AG10803 (cell line): ENCODE results near the gene GAS2.

Experiments used
- DNase-seq: peaks from one replicate; pipeline ENCODE4 v3.0.0; 2010; ENCODE audit warnings: low read depth
- H3K4me3 ChIP-seq: 2 replicates; pipeline ENCODE4 v1.5.1; 2011; ENCODE audit warnings: mild to moderate bottlenecking, low read length, control low read depth
- CTCF ChIP-seq: conservative IDR thresholded peaks from 2 replicates; pipeline ENCODE4 v1.5.1; 2011; ENCODE audit warnings: mild to moderate bottlenecking, low read length, control low read depth, inconsistent platforms

The GAS2 gene

GRCh38 chr11:22671751-22672150 lies 5.3 kb downstream of the GAS2 start:
- no peak overlapping the region for H3K4me3 ChIP-seq
- DNase-seq, result no peak
- no peak for TF ChIP-seq CTCF

- no peak overlapping the region for H3K4me3 ChIP-seq
- no peak for DNase-seq
- TF ChIP-seq CTCF, result no peak
These were observed 8.3 kb downstream of the GAS2 start for GRCh38 chr11:22674470-22675439.

- H3K4me3 ChIP-seq, result no peak overlapping the region
- DNase-seq, result no peak
- no peak for TF ChIP-seq CTCF
These were observed 10.9 kb downstream of the GAS2 start for GRCh38 chr11:22677153-22677903.

- TF ChIP-seq CTCF, result no peak
- DNase-seq, result no peak
- H3K4me3 ChIP-seq, result no peak overlapping the region
These were observed 14.2 kb downstream of the GAS2 start for GRCh38 chr11:22680628-22681027.

- no peak for TF ChIP-seq CTCF
- H3K4me3 ChIP-seq, result no peak overlapping the region
- no peak for DNase-seq
These were observed 14.9 kb downstream of the GAS2 start for GRCh38 chr11:22681281-22681812.

GRCh38 chr11:22684082-22684481 lies 17.7 kb downstream of the GAS2 start:
- no peak for TF ChIP-seq CTCF
- DNase-seq, result no peak

GRCh38 chr11:22685111-22685510 lies 18.7 kb downstream of the GAS2 start:
- no peak for DNase-seq
- no peak for TF ChIP-seq CTCF
- no peak overlapping the region for H3K4me3 ChIP-seq

More at GRCh38 chr11:22684082-22684481, 17.7 kb downstream of the GAS2 start:
- no peak overlapping the region for H3K4me3 ChIP-seq
